Cardiac septum (tissue), 1 donor: ENCODE measurements around the gene NHERF1. TPM values are rescaled to one million over a fixed set of nuclear protein-coding genes. Genes with fewer than 3 reads are reported as not detected.
A peak's percentile ranks its signal among the peaks of the same experiment; 100 is the strongest.

Source experiments
- DNase-seq: peaks from one replicate; pipeline ENCODE4 v3.0.0-alpha.2; 2020; ENCODE audit warnings: low spot score
- intact Hi-C: fragments of 100-400 bp; cut with DNase I; formaldehyde crosslinking; loops from one replicate; pipeline ENCODE4 v1.14.0; 2022
- microRNA-seq: library from miRNA; unstranded; fragments of <30 nt; microRNA quantifications from one replicate; pipeline ENCODE4 v1.2.0, GENCODE V29; 2020
- total RNA-seq: library from RNA; stranded (reverse); fragmentation: NEBNext Ultra II Directional; extraction: Animal tissue kit (Norgen Biotek cat#: 25700); gene quantifications from one replicate; pipeline ENCODE4 v1.2.1, GENCODE V29; 2021
- donor health status: DM: no; HTN: no; CAD: no.

NHERF1 gene
- total RNA-seq, 1 donor from 2014 or later = 10.1 TPM

- intact Hi-C loops = no loop called here
Measured at GRCh38 chr17:74816905-74817620, 68.6 kb downstream of the NHERF1 start.

DNA sequence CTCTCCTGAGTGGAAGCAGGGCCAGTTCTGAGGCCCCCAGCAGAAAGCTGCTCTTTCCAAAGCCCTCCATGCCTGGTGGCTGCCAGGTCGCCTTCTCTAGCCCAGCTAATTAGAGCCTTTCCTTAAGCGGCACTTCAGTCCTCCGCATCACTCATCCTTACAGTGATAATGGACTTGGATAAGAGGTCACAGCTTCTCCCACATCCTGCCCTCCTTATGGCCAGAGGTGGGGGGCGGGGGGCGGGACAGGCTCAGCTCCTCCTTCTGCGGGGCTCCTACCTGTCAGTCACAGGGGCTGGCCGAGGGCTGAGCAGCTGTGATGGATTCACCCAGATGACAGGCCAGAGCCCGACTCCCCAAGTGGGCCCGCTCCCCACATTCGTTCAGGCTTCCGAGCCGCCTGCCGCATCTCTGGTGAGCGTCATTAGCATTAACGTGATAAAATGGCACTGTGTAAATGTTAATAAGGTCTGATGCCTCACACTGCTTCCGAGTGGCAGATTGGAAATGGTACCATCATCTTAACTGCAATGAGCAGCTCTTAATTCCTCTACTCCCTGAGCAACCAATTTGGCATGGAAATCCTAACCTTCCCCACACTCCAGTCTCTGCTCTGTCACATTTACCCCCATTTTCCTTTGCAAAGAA is 70.0 kb downstream of the NHERF1 start:
- DNase-seq = no peak

More at GRCh38 chr17:74816905-74817620, 68.6 kb downstream of the NHERF1 start:
- DNase-seq = no peak

More for the DNA sequence above, 70.0 kb downstream of the NHERF1 start:
- intact Hi-C loops = no loop called here

Small RNAs within 50 kb of the gene (microRNA-seq; reads per million reads assigned to microRNA genes)
- gene MIR3615 = 10.7 reads per million, percentile 23 among the genes with 10 or more reads in this experiment

Other genes with a start within 250 kb of the NHERF1 start
- not detected for gene CD300LB, start 217.2 kb upstream of the NHERF1 start, total RNA-seq
- gene CD300C, start 202.5 kb upstream of the NHERF1 start, total RNA-seq = 0.24 TPM
- gene CD300H, start 181.1 kb upstream of the NHERF1 start, total RNA-seq = not detected
- gene CD300LD, start 156.3 kb upstream of the NHERF1 start, total RNA-seq = not detected
- gene CD300E, start 124.9 kb upstream of the NHERF1 start, total RNA-seq = 0.67 TPM
- gene CD300LF, start 35.7 kb upstream of the NHERF1 start, total RNA-seq = 0.46 TPM
- 0.94 TPM for gene RAB37, start 11.4 kb upstream of the NHERF1 start, total RNA-seq
- gene NAT9, start 27.7 kb downstream of the NHERF1 start, total RNA-seq = 27.6 TPM
- 0.70 TPM for gene GRIN2C, start 111.3 kb downstream of the NHERF1 start, total RNA-seq
- gene FDXR, start 124.4 kb downstream of the NHERF1 start, total RNA-seq = 3.9 TPM
- gene FADS6, start 145.0 kb downstream of the NHERF1 start, total RNA-seq = not detected
- not detected for gene USH1G, start 174.6 kb downstream of the NHERF1 start, total RNA-seq
- gene OTOP2, start 175.6 kb downstream of the NHERF1 start, total RNA-seq = not detected
- gene OTOP3, start 187.3 kb downstream of the NHERF1 start, total RNA-seq = not detected
- gene HID1, start 224.1 kb downstream of the NHERF1 start, total RNA-seq = 9.0 TPM
- 20.1 TPM for gene CDR2L, start 239.0 kb downstream of the NHERF1 start, total RNA-seq